H4 (cell line): ENCODE measurements around the gene SLC2A11. TPM values are rescaled to one million over a fixed set of nuclear protein-coding genes. Genes with fewer than 3 reads are reported as not detected.

Source experiments
- DNase-seq: peaks from one replicate; pipeline ENCODE4 v3.0.0-alpha.2; 2015; ENCODE audit warnings: low spot score
- total RNA-seq: library from RNA; depleted of rRNA; stranded (reverse); fragments of >200 nt; shearing (Covaris generic); gene quantifications from 2 replicates; pipeline ENCODE4 v1.2.3, GENCODE V29; 2014; rRNA removed

SLC2A11 gene
- 3.2 and 4.6 TPM in 2 replicates for total RNA-seq

GRCh38 chr22:23857606-23858483, at the start of gene SLC2A11:
TSS of gene SLC2A11 (plus strand) at chr22:23857875. CDS start at chr22:23858000, 125 bp downstream.
- DNase-seq = peak; percentile 95

GRCh38 chr22:23812378-23812777, 45.3 kb upstream of the SLC2A11 start:
- no peak for DNase-seq

GRCh38 chr22:23815541-23816155, 42.0 kb upstream of the SLC2A11 start:
- no peak for DNase-seq

- no peak for DNase-seq
Measured at GRCh38 chr22:23816156-23816976, 41.3 kb upstream of the SLC2A11 start.

GRCh38 chr22:23817146-23817545, 40.5 kb upstream of the SLC2A11 start:
- no peak for DNase-seq

GRCh38 chr22:23818541-23818940, 39.1 kb upstream of the SLC2A11 start:
- no peak for DNase-seq

- no peak for DNase-seq
Measured at GRCh38 chr22:23820748-23821211, 36.9 kb upstream of the SLC2A11 start.

GRCh38 chr22:23822101-23822671, 35.5 kb upstream of the SLC2A11 start:
- DNase-seq = no peak

GRCh38 chr22:23823331-23823791, 34.3 kb upstream of the SLC2A11 start:
- DNase-seq = no peak

- DNase-seq = no peak
Measured at GRCh38 chr22:23824476-23825245, 33.0 kb upstream of the SLC2A11 start.

GRCh38 chr22:23825246-23825905, 32.3 kb upstream of the SLC2A11 start:
- no peak for DNase-seq

- no peak for DNase-seq
Measured at GRCh38 chr22:23826510-23827350, 30.9 kb upstream of the SLC2A11 start.

- DNase-seq = no peak
Measured at GRCh38 chr22:23827351-23827995, 30.2 kb upstream of the SLC2A11 start.

GRCh38 chr22:23828800-23829680, 28.6 kb upstream of the SLC2A11 start:
- no peak for DNase-seq

GRCh38 chr22:23829845-23830372, 27.8 kb upstream of the SLC2A11 start:
- DNase-seq = peak; percentile 47

GRCh38 chr22:23831261-23831660, 26.4 kb upstream of the SLC2A11 start:
- DNase-seq = no peak

GRCh38 chr22:23831781-23832180, 25.9 kb upstream of the SLC2A11 start:
- DNase-seq = no peak
